ENCODE results near the gene SACM1L.

SACM1L gene, protein sequence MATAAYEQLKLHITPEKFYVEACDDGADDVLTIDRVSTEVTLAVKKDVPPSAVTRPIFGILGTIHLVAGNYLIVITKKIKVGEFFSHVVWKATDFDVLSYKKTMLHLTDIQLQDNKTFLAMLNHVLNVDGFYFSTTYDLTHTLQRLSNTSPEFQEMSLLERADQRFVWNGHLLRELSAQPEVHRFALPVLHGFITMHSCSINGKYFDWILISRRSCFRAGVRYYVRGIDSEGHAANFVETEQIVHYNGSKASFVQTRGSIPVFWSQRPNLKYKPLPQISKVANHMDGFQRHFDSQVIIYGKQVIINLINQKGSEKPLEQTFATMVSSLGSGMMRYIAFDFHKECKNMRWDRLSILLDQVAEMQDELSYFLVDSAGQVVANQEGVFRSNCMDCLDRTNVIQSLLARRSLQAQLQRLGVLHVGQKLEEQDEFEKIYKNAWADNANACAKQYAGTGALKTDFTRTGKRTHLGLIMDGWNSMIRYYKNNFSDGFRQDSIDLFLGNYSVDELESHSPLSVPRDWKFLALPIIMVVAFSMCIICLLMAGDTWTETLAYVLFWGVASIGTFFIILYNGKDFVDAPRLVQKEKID

DNA sequence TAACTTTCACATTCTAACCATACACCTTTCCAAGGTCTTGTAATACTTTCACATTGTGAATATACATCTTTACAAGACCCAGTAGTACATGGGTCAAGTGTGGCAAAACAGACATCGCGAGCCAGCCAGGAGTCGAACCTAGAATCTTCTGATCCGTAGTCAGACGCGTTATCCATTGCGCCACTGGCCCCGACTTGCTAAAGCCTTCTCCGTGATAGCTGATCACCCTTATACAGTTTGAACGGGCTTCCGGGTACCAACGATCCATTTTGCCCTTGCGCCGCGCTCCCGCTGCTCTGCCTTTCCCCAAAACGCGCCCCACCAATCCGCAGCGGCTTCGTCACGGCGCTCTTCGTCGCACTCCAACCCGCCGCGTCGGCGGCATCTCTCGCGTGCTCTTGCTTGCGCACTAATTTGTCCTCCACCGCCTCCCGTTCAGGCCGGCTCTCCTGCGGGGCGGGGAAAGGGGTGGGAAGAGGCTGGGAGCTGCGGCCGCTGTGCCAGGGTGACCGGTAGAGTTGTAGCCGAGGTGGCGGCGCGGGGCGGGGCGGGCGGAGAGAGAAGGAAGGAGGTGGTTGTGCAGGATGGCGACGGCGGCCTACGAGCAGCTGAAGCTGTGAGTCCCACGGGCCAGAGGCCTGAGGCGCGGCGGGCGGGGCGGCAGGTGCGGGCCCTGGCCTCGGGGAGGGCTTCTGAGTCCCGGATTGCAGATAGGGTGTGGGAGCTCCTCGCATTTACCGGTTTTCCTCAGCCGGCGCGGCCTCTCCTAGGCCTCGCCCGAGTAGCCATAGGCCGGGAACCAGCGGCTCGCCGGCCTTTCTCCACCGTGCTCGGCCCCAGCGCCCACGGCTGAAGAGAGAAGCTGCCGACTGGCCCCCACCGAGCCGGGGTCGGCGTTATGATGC is at the start of gene SACM1L:
SACM1L (plus strand) TSS at position 515 of the 905 bp plus-strand sequence; CDS start at position 585, 70 bp downstream.
- DNase-seq = peak; percentile 82

- DNase-seq = no peak
These were observed 49.1 kb upstream of the SACM1L start for GRCh38 chr3:45640091-45640507.

DNA sequence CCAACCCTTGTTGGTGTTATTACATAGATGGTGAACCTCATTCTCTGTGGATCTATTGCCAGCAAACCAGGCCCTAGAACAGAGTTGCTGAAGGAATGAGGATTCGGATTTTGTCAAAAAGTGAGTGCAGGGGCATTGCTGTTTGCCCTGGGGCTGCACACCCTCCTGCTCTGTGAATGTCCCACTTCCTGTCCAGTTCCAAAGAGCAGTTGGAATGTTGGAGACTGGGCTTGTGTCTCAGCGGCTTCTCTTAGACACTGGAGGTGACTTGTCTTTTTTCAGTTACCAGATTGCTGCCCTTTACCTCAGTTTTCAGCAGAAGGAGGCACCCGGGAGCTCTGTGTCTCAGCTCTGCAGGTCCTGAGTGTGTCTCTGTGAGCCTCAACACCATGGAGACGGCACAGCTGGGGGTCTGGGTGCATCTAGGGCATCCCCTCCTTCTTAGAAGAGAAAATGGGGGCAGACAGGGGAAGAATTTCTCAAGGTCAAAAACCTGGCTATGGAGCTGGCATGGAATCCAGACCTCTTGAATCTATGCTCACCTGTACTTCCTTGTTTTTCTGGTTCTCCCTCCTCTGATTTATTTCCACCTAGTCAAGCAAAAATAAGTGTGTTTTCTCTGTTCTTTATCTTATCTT is 48.4 kb upstream of the SACM1L start:
- no peak for DNase-seq

DNA sequence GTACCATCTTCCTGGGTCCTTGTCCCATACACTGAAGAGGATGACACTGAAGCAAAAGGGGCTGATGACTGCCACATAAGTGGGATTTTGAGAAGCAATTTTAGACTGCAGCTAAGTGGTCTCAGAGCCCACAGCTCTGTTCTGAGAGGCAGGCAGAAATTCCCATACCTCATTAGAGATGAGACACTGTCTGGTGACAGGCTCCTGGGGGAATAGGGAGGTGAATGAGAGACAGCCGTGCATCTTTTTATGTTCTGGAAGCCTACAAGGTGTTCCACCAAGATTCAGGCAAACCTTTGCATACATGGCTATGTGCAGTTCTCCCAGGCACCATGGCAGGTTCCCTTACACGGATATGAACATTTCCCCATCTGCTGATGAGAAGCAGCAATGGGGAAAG is 47.4 kb upstream of the SACM1L start:
- DNase-seq = no peak

- DNase-seq = peak; percentile 43
These were observed 46.5 kb upstream of the SACM1L start for GRCh38 chr3:45642731-45643152.

GRCh38 chr3:45644063-45644790 is 45.0 kb upstream of the SACM1L start:
- no peak for DNase-seq

- DNase-seq = no peak
These were observed 44.4 kb upstream of the SACM1L start for GRCh38 chr3:45644791-45645201.

DNA sequence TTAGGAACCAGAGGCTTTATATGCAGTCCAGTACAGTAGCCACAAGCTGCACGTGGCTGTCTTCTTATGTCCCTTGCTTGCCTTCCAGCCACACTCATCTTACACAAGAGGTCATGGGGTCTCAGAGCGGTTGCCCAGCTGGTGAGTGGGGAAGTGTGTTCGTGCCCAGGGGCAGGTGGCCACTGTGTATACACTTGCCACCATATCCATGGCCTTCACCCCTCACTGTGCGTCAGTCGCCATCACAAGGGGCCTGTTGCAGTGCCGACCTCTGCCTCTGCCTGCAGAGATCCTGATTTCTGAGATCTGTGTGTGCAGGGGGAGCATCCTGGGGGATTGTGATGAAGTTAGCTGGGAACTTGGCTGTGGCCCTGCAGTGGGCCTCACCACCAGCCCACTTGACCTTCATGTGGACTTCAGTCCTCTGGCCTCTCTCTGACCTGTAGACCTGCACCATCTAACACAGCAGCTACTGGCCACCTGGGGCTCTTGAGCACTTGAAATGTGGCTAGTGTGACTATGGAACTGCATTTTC is 43.1 kb upstream of the SACM1L start:
- DNase-seq = no peak

DNA sequence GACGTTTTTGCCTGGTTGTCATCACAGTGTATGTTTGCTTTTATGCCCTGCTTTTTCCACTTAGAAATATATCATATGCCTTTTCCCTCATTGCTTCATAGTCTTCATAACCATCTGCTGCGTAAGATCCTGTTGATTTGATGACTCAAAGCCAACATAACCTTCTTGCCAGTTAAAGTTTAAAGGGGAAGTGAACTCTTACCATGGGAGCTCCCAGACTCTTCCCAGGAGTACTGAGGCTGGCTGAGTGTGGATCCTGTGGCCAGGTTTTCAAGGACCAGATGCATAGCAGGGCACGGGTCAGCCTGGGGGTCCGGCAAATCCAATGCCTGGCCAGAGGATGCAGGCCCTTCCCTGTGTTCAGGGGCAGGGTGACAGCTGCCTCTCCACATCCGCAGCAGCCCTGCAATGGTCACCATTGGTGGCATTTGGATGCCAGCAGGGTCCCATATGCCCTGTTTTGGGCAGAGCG is 42.0 kb upstream of the SACM1L start:
- DNase-seq = no peak

- DNase-seq = no peak
These were observed 36.0 kb upstream of the SACM1L start for GRCh38 chr3:45653205-45653604.

- DNase-seq = no peak
These were observed 34.7 kb upstream of the SACM1L start for GRCh38 chr3:45654397-45654944.

DNA sequence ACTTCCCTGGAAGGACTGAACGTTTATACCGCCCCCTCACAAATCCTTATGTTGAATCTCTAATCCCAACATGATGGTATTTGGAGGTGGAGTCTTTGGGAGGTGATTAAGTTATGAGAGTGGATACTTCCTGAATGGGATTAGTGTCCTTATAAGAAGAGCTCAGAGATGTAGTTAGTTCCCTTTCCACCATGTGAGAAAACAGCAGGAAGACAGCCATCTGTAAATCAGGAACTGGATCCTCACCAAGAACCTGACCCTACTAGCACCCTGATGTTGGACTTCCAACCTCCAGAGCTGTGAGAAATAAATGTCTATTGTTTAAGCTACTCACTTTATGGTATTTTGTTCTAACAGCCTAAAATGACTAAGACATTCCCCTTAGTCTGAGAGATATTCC is 33.3 kb upstream of the SACM1L start:
- no peak for DNase-seq

DNA sequence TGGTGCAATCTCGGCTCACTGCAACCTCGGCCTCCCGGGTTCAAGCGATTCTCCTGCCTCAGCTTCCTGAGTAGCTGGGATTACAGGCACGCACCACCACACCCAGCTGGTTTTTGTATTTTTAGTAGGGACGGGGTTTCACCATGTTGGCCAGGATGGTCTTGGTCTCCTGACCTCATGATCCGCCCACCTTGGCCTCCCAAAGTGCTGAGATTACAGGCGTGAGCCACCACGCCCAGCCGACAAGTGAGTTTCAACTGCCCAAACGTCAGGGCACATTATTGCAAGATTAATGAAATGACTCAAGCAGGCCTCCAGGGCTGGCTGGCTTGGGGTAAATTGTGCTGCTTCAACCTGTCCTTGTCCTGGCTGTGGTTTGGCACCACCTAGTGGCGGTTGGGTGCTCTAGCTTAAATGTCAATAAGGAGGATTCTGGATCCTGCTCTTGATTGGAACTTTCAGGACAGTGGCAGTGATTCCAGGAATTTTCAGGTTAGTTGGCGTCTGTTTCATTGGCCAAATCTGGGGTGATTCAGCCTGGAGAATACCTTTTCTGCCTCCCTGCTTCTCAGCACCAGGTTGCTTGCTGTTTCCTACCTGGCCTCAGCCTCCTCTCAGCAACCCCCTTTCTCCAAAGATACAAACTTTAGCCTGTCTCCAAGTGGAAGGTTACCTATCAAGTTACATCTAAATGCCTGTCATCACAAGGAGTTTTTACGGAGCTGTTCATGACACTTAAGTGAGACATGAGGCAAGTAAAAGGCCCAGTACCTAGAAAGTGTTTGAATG is 32.4 kb upstream of the SACM1L start:
- peak; percentile 24 for DNase-seq

GRCh38 chr3:45657853-45658252 is 31.3 kb upstream of the SACM1L start:
- no peak for DNase-seq

DNA sequence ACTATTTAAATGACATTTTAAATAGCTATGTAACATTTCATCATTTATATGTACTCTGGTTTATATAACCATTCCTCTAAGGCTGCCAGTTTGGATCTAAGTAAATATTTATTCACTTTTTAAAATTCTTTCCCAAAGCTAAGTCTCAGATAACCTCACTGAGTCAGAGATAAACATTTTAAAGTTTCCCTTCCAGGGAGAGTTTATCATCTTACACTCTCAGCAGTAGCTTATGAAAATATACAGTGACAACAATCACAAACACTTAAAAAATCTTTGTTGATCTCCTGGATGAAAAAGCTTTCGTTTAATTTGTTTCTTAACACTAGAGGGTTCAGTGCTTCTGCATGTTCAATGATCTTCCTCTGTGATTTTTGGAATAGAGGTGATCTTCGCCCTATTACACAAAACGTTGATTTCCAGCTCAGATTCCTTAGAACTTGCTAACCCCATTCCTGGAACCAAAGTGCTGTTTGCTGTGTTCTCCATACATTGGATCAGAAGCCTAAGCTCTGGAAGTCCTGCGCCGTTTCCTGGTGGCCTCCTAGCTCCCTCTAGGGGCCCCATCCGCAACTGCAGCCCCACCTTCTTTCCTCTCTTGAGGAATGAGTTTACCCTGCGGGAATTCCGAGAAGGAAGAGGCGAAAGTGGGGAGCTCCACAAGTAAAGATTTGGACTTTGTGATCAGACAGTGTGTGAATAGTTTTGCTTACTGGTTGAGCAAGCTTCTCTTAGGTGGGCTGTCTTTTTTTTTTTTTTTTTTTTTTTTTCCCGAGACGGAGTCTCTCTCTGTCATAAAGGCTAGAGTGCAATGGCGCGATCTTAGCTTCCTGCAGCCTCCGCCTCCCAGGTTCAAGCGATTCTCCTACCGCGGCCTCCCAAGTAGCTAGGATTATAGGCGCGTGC is 29.3 kb upstream of the SACM1L start:
- no peak for DNase-seq

DNA sequence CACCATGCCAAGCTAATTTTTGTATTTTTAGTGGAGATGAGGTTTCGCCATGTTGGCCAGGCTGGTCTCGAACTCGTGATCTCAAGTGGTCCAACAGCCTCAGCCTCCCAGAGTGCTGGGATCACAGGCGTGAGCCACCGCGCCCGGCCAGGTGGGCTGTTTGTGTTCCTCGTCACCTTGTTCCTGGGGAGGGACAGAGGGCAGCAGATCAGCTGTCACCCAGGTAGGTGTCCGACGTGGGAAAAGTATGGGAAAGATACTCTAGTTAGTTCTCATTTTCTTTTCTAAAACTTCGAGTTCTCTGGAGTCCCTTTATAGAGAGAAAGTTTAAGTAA is 28.7 kb upstream of the SACM1L start:
- DNase-seq = no peak

- DNase-seq = no peak
These were observed 24.6 kb upstream of the SACM1L start for GRCh38 chr3:45664578-45664977.

DNA sequence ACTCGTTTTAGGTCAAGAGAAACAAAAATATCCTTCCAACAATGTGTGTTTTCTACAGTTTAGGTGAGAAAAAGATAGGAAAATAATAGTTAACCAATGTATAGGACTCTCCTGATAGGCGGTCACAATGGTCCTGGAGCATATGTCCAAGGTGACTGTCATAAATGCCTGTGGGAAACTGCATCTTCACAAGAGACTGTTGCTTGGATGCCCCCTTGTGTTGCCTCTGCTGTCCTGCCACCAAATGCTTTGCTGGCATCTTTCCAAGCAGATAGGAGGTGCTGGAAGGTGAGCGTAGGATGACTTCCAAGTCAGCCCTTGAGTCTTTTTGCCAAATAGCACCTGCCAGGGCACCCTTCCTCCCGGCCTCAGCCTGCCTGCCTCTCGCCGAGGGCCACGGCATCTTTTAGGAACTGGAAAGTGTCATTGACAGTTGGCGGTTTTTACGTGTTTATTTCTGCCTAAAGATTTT is 24.1 kb upstream of the SACM1L start:
- DNase-seq = no peak

- DNase-seq = no peak
These were observed 22.3 kb upstream of the SACM1L start for GRCh38 chr3:45666757-45667431.
